Measurements from ENCODE around the gene ELFN2.

DNA sequence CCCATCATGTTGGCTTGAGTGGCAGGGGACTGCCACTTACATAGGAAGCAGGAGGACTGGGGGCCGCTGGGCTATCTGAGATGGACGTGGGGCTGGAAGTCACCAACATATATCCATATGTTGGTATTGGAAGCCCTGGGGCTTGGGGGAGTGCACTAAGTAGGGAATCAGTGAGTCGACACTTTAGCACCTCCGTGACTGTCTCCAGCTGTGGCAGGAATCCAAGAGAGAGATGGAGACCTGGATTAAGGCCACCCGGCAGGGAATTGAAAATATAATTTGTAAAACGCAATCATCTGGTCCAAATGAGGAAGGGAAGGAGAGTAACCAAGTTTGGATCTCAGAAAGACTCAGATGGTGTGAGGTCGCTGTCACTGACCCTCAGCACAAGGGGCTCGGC, 68.4 kb downstream of the ELFN2 start:
- TF ChIP-seq, protein P1, sequence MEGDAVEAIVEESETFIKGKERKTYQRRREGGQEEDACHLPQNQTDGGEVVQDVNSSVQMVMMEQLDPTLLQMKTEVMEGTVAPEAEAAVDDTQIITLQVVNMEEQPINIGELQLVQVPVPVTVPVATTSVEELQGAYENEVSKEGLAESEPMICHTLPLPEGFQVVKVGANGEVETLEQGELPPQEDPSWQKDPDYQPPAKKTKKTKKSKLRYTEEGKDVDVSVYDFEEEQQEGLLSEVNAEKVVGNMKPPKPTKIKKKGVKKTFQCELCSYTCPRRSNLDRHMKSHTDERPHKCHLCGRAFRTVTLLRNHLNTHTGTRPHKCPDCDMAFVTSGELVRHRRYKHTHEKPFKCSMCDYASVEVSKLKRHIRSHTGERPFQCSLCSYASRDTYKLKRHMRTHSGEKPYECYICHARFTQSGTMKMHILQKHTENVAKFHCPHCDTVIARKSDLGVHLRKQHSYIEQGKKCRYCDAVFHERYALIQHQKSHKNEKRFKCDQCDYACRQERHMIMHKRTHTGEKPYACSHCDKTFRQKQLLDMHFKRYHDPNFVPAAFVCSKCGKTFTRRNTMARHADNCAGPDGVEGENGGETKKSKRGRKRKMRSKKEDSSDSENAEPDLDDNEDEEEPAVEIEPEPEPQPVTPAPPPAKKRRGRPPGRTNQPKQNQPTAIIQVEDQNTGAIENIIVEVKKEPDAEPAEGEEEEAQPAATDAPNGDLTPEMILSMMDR (conservative IDR thresholded peaks at IDR 0.05; ENCODE audit: low read depth, low read length): no peak
- no peak for TF ChIP-seq EZH2phosphoT487 (IDR thresholded peaks at IDR 0.05; ENCODE audit: borderline replicate concordance, low read length)
